K562 (cell line): Measurements from ENCODE around the gene KRTAP2-3. TPM values are rescaled to one million over a fixed set of nuclear protein-coding genes. Genes with fewer than 3 reads are reported as not detected.

Experiments
- CSDE1 ChIP-seq, 2 experiments: fragments of 450-650 bp; IDR thresholded peaks; 2 replicates each; pipeline ENCODE4 v1.6.1; 2016; ENCODE audit warnings: mild to moderate bottlenecking in 1 of 2
- GATAD2B ChIP-seq: fragments of 450-650 bp; IDR thresholded peaks from 2 replicates; pipeline ENCODE4 v1.6.1; 2017; ENCODE audit warnings: mild to moderate bottlenecking, borderline replicate concordance
- KLF10 ChIP-seq: fragments of 250-450 bp; sonication (Bioruptor Pico); IDR thresholded peaks from 2 replicates; pipeline ENCODE4 v1.6.1; 2021; ENCODE audit warnings: matching md5 sums
- PCBP2 ChIP-seq: fragments of 200-400 bp; formaldehyde crosslinking; IDR thresholded peaks from 2 replicates; pipeline ENCODE4 v1.6.1; 2018; ENCODE audit warnings: low read length, low read depth, mild to moderate bottlenecking, moderate library complexity; ENCODE audit not compliant: poor library complexity, severe bottlenecking
- POLR2G ChIP-seq: fragments of 200-400 bp; formaldehyde crosslinking; IDR thresholded peaks from 2 replicates; pipeline ENCODE4 v1.6.1; 2017; ENCODE audit warnings: low read depth, mild to moderate bottlenecking, antibody characterized with exemption, low read length, moderate library complexity
- ZFP1 ChIP-seq: fragments of 450-650 bp; formaldehyde crosslinking; IDR thresholded peaks from 2 replicates; pipeline ENCODE4 v1.4.0; 2020; ENCODE audit warnings: mild to moderate bottlenecking, mixed read lengths
- ZFP30 ChIP-seq: fragments of 250-450 bp; sonication (Bioruptor Pico); IDR thresholded peaks from 2 replicates; pipeline ENCODE4 v1.8.0; 2022; ENCODE audit warnings: moderate library complexity, mild to moderate bottlenecking, inconsistent platforms, borderline replicate concordance
- ZFPM2 ChIP-seq: fragments of 250-450 bp; sonication (Bioruptor Pico); IDR thresholded peaks from 2 replicates; pipeline ENCODE4 v1.5.1; 2022; ENCODE audit warnings: mild to moderate bottlenecking
- ZKSCAN1 ChIP-seq: fragments of 150-350 bp; IDR thresholded peaks from 2 replicates; pipeline ENCODE4 v1.6.1; 2016; ENCODE audit warnings: low read depth, low read length
- ZNF184 ChIP-seq: sonication (generic); formaldehyde crosslinking; IDR thresholded peaks from 2 replicates; pipeline ENCODE4 v1.5.0; 2020; ENCODE audit warnings: missing genetic modification reagents
- ZNF23 ChIP-seq: fragments of 250-450 bp; sonication (Bioruptor Pico); IDR thresholded peaks from 2 replicates; pipeline ENCODE4 v1.4.0; 2020; ENCODE audit warnings: mild to moderate bottlenecking
- ZNF507 ChIP-seq: conservative IDR thresholded peaks from 2 replicates; pipeline ENCODE4 v1.6.1; 2017; ENCODE audit warnings: missing genetic modification characterization, missing compliant biosample characterization
- ZNF830 ChIP-seq: fragments of 250-450 bp; sonication (Bioruptor Pico); IDR thresholded peaks from 2 replicates; pipeline ENCODE4 v1.5.0; 2021; ENCODE audit warnings: mild to moderate bottlenecking
- ZSCAN29 ChIP-seq: fragments of 450-650 bp; IDR thresholded peaks from 2 replicates; pipeline ENCODE4 v1.6.1; 2017
- polyA plus RNA-seq, 8 experiments: library from polyadenylated mRNA; depleted of rRNA in 4 of 8; stranded (reverse) in 5 of 8; unstranded in 3 of 8; fragments of >200 nt; fragmentation: Nextera tagmentation in 2 of 8; fragmentation: Illumina TruSeq in 1 of 8; extraction: Ambion mirVana in 2 of 8; extraction: Trizol in 1 of 8; gene quantifications; 2 replicates each; pipeline versions ENCODE4 v1.2.1 to v1.2.3, GENCODE V29; 2011 to 2014; ENCODE audit warnings: inconsistent platforms in 1 of 8, missing spikeins in 1 of 8
- total RNA-seq, 7 experiments: library from RNA; depleted of rRNA in 6 of 7; stranded (reverse); fragments of >200 nt in 6 of 7; fragmentation: Illumina TruSeq in 2 of 7; extraction: Trizol in 2 of 7; gene quantifications; 2 replicates each; pipeline versions ENCODE4 v1.2.1 to v1.2.3, GENCODE V29; 2011 to 2021; ENCODE audit warnings: low replicate concordance in 1 of 7
- TF ChIP-seq, protein P1 (sequence below): fragments of 450-650 bp; IDR thresholded peaks from 2 replicates; pipeline ENCODE4 v1.6.1; 2016; ENCODE audit warnings: mild to moderate bottlenecking, moderate library complexity
- TF ChIP-seq, protein P2 (sequence below): fragments of 200-400 bp; formaldehyde crosslinking; IDR thresholded peaks from 2 replicates; pipeline ENCODE4 v1.6.1; 2017; ENCODE audit warnings: mild to moderate bottlenecking, low read depth, low read length, moderate library complexity

KRTAP2-3 gene
- total and polyA plus RNA-seq, 9 of the 15 experiments (the other 6 are each of a cell fraction or from before 2014, with no cell fraction given), result not detected

DNA sequence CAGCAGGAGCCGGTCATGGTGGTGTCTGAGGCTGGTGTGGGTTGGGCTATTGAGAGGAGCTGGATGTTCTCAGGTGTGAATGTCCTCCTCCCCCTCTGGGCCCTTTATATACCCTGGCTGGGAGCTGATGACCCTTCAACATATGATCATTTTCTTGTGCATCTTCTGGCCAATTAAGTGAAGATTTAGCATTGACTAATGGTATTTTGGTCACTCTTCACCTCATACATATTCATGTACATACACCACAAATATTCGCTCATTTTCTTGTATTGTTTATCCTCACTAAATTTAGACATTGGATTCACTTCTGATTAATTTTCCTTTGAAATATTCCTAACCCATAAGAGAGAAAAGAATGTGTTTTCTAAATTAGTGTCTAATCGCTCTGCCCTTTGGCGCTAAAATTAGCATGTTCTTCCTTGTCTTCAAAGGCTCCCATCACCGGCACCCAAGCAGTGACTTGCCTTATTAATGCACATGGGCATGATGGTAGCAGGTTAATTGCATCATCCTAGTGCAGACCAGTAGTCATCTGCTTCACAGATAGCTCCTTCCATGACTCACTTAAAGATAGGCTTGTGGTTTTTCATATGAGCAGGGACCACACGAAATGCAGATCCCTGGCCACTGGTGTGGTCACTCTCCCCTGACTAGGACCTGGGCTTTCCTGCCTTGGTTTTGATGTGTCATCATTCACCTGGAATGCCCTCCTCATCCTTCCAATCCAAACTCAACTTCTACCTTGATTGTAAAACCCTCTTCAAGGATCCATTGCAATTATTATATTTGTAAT lies 6.1 kb upstream of the KRTAP2-3 start, which contains the start of gene KRTAP2-4 (continued):
- TF ChIP-seq POLR2G (no peak), ZNF830 (CRISPR knock-in tag) (no peak), ZFP1 (CRISPR knock-in tag) (no peak), KLF10 (no peak), ZFPM2 (CRISPR knock-in tag) (no peak), ZNF23 (CRISPR knock-in tag) (no peak), CSDE1 (IDR thresholded peaks at IDR 0.05) (no peak), GATAD2B (no peak), ZKSCAN1 (no peak), ZNF184 (CRISPR knock-in tag) (no peak), PCBP2 (no peak), ZNF507 (tag) (no peak), ZFP30 (CRISPR knock-in tag) (no peak), ZSCAN29 (no peak)
- TF ChIP-seq, protein P1, sequence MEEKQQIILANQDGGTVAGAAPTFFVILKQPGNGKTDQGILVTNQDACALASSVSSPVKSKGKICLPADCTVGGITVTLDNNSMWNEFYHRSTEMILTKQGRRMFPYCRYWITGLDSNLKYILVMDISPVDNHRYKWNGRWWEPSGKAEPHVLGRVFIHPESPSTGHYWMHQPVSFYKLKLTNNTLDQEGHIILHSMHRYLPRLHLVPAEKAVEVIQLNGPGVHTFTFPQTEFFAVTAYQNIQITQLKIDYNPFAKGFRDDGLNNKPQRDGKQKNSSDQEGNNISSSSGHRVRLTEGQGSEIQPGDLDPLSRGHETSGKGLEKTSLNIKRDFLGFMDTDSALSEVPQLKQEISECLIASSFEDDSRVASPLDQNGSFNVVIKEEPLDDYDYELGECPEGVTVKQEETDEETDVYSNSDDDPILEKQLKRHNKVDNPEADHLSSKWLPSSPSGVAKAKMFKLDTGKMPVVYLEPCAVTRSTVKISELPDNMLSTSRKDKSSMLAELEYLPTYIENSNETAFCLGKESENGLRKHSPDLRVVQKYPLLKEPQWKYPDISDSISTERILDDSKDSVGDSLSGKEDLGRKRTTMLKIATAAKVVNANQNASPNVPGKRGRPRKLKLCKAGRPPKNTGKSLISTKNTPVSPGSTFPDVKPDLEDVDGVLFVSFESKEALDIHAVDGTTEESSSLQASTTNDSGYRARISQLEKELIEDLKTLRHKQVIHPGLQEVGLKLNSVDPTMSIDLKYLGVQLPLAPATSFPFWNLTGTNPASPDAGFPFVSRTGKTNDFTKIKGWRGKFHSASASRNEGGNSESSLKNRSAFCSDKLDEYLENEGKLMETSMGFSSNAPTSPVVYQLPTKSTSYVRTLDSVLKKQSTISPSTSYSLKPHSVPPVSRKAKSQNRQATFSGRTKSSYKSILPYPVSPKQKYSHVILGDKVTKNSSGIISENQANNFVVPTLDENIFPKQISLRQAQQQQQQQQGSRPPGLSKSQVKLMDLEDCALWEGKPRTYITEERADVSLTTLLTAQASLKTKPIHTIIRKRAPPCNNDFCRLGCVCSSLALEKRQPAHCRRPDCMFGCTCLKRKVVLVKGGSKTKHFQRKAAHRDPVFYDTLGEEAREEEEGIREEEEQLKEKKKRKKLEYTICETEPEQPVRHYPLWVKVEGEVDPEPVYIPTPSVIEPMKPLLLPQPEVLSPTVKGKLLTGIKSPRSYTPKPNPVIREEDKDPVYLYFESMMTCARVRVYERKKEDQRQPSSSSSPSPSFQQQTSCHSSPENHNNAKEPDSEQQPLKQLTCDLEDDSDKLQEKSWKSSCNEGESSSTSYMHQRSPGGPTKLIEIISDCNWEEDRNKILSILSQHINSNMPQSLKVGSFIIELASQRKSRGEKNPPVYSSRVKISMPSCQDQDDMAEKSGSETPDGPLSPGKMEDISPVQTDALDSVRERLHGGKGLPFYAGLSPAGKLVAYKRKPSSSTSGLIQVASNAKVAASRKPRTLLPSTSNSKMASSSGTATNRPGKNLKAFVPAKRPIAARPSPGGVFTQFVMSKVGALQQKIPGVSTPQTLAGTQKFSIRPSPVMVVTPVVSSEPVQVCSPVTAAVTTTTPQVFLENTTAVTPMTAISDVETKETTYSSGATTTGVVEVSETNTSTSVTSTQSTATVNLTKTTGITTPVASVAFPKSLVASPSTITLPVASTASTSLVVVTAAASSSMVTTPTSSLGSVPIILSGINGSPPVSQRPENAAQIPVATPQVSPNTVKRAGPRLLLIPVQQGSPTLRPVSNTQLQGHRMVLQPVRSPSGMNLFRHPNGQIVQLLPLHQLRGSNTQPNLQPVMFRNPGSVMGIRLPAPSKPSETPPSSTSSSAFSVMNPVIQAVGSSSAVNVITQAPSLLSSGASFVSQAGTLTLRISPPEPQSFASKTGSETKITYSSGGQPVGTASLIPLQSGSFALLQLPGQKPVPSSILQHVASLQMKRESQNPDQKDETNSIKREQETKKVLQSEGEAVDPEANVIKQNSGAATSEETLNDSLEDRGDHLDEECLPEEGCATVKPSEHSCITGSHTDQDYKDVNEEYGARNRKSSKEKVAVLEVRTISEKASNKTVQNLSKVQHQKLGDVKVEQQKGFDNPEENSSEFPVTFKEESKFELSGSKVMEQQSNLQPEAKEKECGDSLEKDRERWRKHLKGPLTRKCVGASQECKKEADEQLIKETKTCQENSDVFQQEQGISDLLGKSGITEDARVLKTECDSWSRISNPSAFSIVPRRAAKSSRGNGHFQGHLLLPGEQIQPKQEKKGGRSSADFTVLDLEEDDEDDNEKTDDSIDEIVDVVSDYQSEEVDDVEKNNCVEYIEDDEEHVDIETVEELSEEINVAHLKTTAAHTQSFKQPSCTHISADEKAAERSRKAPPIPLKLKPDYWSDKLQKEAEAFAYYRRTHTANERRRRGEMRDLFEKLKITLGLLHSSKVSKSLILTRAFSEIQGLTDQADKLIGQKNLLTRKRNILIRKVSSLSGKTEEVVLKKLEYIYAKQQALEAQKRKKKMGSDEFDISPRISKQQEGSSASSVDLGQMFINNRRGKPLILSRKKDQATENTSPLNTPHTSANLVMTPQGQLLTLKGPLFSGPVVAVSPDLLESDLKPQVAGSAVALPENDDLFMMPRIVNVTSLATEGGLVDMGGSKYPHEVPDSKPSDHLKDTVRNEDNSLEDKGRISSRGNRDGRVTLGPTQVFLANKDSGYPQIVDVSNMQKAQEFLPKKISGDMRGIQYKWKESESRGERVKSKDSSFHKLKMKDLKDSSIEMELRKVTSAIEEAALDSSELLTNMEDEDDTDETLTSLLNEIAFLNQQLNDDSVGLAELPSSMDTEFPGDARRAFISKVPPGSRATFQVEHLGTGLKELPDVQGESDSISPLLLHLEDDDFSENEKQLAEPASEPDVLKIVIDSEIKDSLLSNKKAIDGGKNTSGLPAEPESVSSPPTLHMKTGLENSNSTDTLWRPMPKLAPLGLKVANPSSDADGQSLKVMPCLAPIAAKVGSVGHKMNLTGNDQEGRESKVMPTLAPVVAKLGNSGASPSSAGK, result peak; percentile 95
- TF ChIP-seq, protein P2, sequence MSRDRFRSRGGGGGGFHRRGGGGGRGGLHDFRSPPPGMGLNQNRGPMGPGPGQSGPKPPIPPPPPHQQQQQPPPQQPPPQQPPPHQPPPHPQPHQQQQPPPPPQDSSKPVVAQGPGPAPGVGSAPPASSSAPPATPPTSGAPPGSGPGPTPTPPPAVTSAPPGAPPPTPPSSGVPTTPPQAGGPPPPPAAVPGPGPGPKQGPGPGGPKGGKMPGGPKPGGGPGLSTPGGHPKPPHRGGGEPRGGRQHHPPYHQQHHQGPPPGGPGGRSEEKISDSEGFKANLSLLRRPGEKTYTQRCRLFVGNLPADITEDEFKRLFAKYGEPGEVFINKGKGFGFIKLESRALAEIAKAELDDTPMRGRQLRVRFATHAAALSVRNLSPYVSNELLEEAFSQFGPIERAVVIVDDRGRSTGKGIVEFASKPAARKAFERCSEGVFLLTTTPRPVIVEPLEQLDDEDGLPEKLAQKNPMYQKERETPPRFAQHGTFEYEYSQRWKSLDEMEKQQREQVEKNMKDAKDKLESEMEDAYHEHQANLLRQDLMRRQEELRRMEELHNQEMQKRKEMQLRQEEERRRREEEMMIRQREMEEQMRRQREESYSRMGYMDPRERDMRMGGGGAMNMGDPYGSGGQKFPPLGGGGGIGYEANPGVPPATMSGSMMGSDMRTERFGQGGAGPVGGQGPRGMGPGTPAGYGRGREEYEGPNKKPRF, result no peak
